Glutamatergic neuron (in vitro differentiated cells): ENCODE measurements around the gene TBC1D19. TPM values are rescaled to one million over a fixed set of nuclear protein-coding genes. Genes with fewer than 3 reads are reported as not detected.
"Not testable (repeated sequence)": the region's sequence is repeated elsewhere in the genome, so short reads cannot be mapped to it uniquely, and the experiment has no call there.

Experiments
- DNase-seq: peaks from one replicate; pipeline ENCODE4 v3.0.0; 2022
- H3K27ac Mint-ChIP-seq: one replicate; pipeline ENCODE4 v1.8.0; 2020; ENCODE audit warnings: mild to moderate bottlenecking, mixed read lengths, inconsistent platforms; ENCODE audit not compliant: unreplicated experiment
- H3K27me3 Mint-ChIP-seq: one replicate; pipeline ENCODE4 v1.8.0; 2020; ENCODE audit warnings: mild to moderate bottlenecking, moderate library complexity, mixed read lengths, inconsistent platforms; ENCODE audit not compliant: unreplicated experiment
- H3K36me3 Mint-ChIP-seq: one replicate; pipeline ENCODE4 v1.8.0; 2020; ENCODE audit warnings: mild to moderate bottlenecking, mixed read lengths, inconsistent platforms; ENCODE audit not compliant: unreplicated experiment
- H3K4me1 Mint-ChIP-seq: one replicate; pipeline ENCODE4 v1.8.0; 2020; ENCODE audit warnings: mild to moderate bottlenecking, low read depth, mixed read lengths, inconsistent platforms; ENCODE audit not compliant: unreplicated experiment
- H3K4me3 Mint-ChIP-seq: one replicate; pipeline ENCODE4 v1.8.0; 2020; ENCODE audit warnings: mild to moderate bottlenecking, mixed read lengths, inconsistent platforms; ENCODE audit not compliant: unreplicated experiment
- H3K9me3 Mint-ChIP-seq: one replicate; pipeline ENCODE4 v1.8.0; 2020; ENCODE audit warnings: mild to moderate bottlenecking, moderate library complexity, mixed read lengths, inconsistent platforms; ENCODE audit not compliant: unreplicated experiment
- CTCF ChIP-seq: fragments of 200-600 bp; sonication (generic); IDR thresholded peaks from one replicate; pipeline ENCODE4 v1.5.0; 2021; ENCODE audit not compliant: partially characterized antibody, unreplicated experiment
- total RNA-seq: library from RNA; stranded (reverse); fragmentation: NEBNext Ultra II Directional; extraction: Animal tissue kit (Norgen Biotek cat#: 25700); gene quantifications from one replicate; pipeline ENCODE4 v1.2.1, GENCODE V29; 2021; ENCODE audit not compliant: unreplicated experiment

Gene TBC1D19
- total RNA-seq, 1 donor from 2014 or later, result 21.2 TPM

- H3K27me3 Mint-ChIP-seq, result peaks cover 5% of the 10 kb centered on the region
- H3K9me3 Mint-ChIP-seq, result peaks cover 8% of the 10 kb centered on the region
- no peaks in the 10 kb centered on the region for H3K36me3 Mint-ChIP-seq
- peak overlapping the region; percentile 69 for H3K27ac Mint-ChIP-seq
- peaks cover 13% of the 10 kb centered on the region for H3K4me1 Mint-ChIP-seq
- no peak for DNase-seq
- H3K4me3 Mint-ChIP-seq, result peak overlapping the region; percentile 97
- TF ChIP-seq CTCF, result no peak
Observed at GRCh38 chr4:26584725-26585124, 841 bp downstream of the TBC1D19 start.

GRCh38 chr4:26589705-26590104 is 5.8 kb downstream of the TBC1D19 start:
- H3K4me3 Mint-ChIP-seq, result no peak overlapping the region
- H3K27ac Mint-ChIP-seq, result no peak overlapping the region
- H3K36me3 Mint-ChIP-seq, result no peaks in the 10 kb centered on the region

GRCh38 chr4:26590639-26591038 is 6.8 kb downstream of the TBC1D19 start:
- no peak overlapping the region for H3K4me3 Mint-ChIP-seq
- DNase-seq, result no peak
- H3K27me3 Mint-ChIP-seq, result no peaks in the 10 kb centered on the region
- H3K36me3 Mint-ChIP-seq, result no peaks in the 10 kb centered on the region
- no peak for TF ChIP-seq CTCF
- H3K27ac Mint-ChIP-seq, result no peak overlapping the region
- peaks cover 3% of the 10 kb centered on the region for H3K9me3 Mint-ChIP-seq
- no peaks in the 10 kb centered on the region for H3K4me1 Mint-ChIP-seq

More at GRCh38 chr4:26589705-26590104, 5.8 kb downstream of the TBC1D19 start:
- peaks cover under 1% of the 10 kb centered on the region for H3K27me3 Mint-ChIP-seq
- no peak for TF ChIP-seq CTCF
- peaks cover 4% of the 10 kb centered on the region for H3K4me1 Mint-ChIP-seq
- DNase-seq, result no peak
- H3K9me3 Mint-ChIP-seq, result peaks cover 5% of the 10 kb centered on the region

GRCh38 chr4:26593557-26593956 is 9.7 kb downstream of the TBC1D19 start:
- H3K9me3 Mint-ChIP-seq, H3K4me3 Mint-ChIP-seq, H3K36me3 Mint-ChIP-seq, H3K27ac Mint-ChIP-seq, H3K4me1 Mint-ChIP-seq, H3K27me3 Mint-ChIP-seq, DNase-seq: not testable (repeated sequence)

- DNase-seq, result no peak
- H3K36me3 Mint-ChIP-seq, result no peaks in the 10 kb centered on the region
- H3K27ac Mint-ChIP-seq, result no peak overlapping the region
- TF ChIP-seq CTCF, result no peak
- H3K27me3 Mint-ChIP-seq, result no peaks in the 10 kb centered on the region
- no peaks in the 10 kb centered on the region for H3K9me3 Mint-ChIP-seq
- H3K4me3 Mint-ChIP-seq, result no peak overlapping the region
- H3K4me1 Mint-ChIP-seq, result no peaks in the 10 kb centered on the region
Observed at GRCh38 chr4:26594371-26594770, 10.5 kb downstream of the TBC1D19 start.

GRCh38 chr4:26594778-26595177 is 10.9 kb downstream of the TBC1D19 start:
- no peak for TF ChIP-seq CTCF
- Mint-ChIP-seq H3K4me1 (no peaks in the 10 kb centered on the region), H3K36me3 (no peaks in the 10 kb centered on the region), H3K4me3 (no peak overlapping the region), H3K27ac (no peak overlapping the region), H3K27me3 (no peaks in the 10 kb centered on the region), H3K9me3 (no peaks in the 10 kb centered on the region)
- DNase-seq, result no peak
